Activated T-cell treated with anti-CD3 and anti-CD28 coated beads for 24 hours (primary cell): ENCODE measurements around the gene CDKN1C.

ENCODE experiments used
- DNase-seq: peaks from one replicate; pipeline ENCODE4 v3.0.0-alpha.2; 2020; ENCODE audit warnings: low read depth

Gene CDKN1C

GRCh38 chr11:2923446-2924375 is 38.1 kb upstream of the CDKN1C start:
- DNase-seq: no peak

GRCh38 chr11:2922655-2923054 is 37.1 kb upstream of the CDKN1C start:
- DNase-seq: no peak

- DNase-seq: no peak
These were observed 36.3 kb upstream of the CDKN1C start for GRCh38 chr11:2921742-2922493.

GRCh38 chr11:2921261-2921660 is 35.7 kb upstream of the CDKN1C start:
- no peak for DNase-seq

GRCh38 chr11:2920343-2920742 is 34.8 kb upstream of the CDKN1C start:
- DNase-seq: no peak

- DNase-seq: no peak
These were observed 34.3 kb upstream of the CDKN1C start for GRCh38 chr11:2919837-2920236.

GRCh38 chr11:2919188-2919587 is 33.6 kb upstream of the CDKN1C start:
- DNase-seq: no peak

- no peak for DNase-seq
These were observed 32.4 kb upstream of the CDKN1C start for GRCh38 chr11:2917842-2918490.

- DNase-seq: no peak
These were observed 31.5 kb upstream of the CDKN1C start for GRCh38 chr11:2916892-2917645.

- DNase-seq: no peak
These were observed 30.7 kb upstream of the CDKN1C start for GRCh38 chr11:2916114-2916891.

GRCh38 chr11:2915473-2915872 is 29.9 kb upstream of the CDKN1C start:
- DNase-seq: no peak

GRCh38 chr11:2914455-2915195 is 29.1 kb upstream of the CDKN1C start:
- DNase-seq: no peak

- no peak for DNase-seq
These were observed 28.2 kb upstream of the CDKN1C start for GRCh38 chr11:2913776-2914175.

GRCh38 chr11:2913019-2913431 is 27.4 kb upstream of the CDKN1C start:
- no peak for DNase-seq

GRCh38 chr11:2912498-2912897 is 26.9 kb upstream of the CDKN1C start:
- no peak for DNase-seq

- DNase-seq: no peak
These were observed 26.3 kb upstream of the CDKN1C start for GRCh38 chr11:2911785-2912391.

- no peak for DNase-seq
These were observed 25.7 kb upstream of the CDKN1C start for GRCh38 chr11:2911088-2911784.

- DNase-seq: no peak
These were observed 24.9 kb upstream of the CDKN1C start for GRCh38 chr11:2910401-2910955.
